Mucosa of rectum (tissue), 2 donors: ENCODE measurements around the gene TTLL13.
"Not testable (repeated sequence)": the region's sequence is repeated elsewhere in the genome, so short reads cannot be mapped to it uniquely, and the experiment has no call there.

Experiments used
- H3K27ac ChIP-seq, 2 donors: one replicate each; pipeline ENCODE4 v1.7.0; 2013; ENCODE audit warnings: inconsistent platforms in 2 of 2, low read depth in 2 of 2, low read length in 2 of 2
- H3K27me3 ChIP-seq, 2 donors: one replicate each; pipeline ENCODE4 v1.7.0; 2013; ENCODE audit warnings: low read length in 2 of 2; ENCODE audit not compliant: control insufficient read depth in 2 of 2, insufficient read depth in 2 of 2
- H3K36me3 ChIP-seq, 2 donors: one replicate each; pipeline ENCODE4 v1.7.0; 2013; ENCODE audit warnings: low read length in 2 of 2; ENCODE audit not compliant: control insufficient read depth in 2 of 2, insufficient read depth in 2 of 2
- H3K4me1 ChIP-seq, 2 donors: one replicate each; pipeline ENCODE4 v1.7.0; 2013; ENCODE audit warnings: low read length in 2 of 2, mild to moderate bottlenecking in 1 of 2; ENCODE audit not compliant: control insufficient read depth in 2 of 2, insufficient read depth in 2 of 2
- H3K4me3 ChIP-seq, 2 donors: one replicate each; pipeline ENCODE4 v1.7.0; 2013; ENCODE audit warnings: low read length in 2 of 2
- H3K9ac ChIP-seq, 2 donors: one replicate each; pipeline ENCODE4 v1.7.0; 2013; ENCODE audit warnings: low read length in 2 of 2, low read depth in 1 of 2, mild to moderate bottlenecking in 1 of 2
- H3K9me3 ChIP-seq, 2 donors: one replicate each; pipeline ENCODE4 v1.7.0; 2013; ENCODE audit warnings: low read length in 2 of 2; ENCODE audit not compliant: control insufficient read depth in 2 of 2
- donor health status: healthy.
- donor health status: Normal muscosa, but diverticular disease.

TTLL13 gene

DNA sequence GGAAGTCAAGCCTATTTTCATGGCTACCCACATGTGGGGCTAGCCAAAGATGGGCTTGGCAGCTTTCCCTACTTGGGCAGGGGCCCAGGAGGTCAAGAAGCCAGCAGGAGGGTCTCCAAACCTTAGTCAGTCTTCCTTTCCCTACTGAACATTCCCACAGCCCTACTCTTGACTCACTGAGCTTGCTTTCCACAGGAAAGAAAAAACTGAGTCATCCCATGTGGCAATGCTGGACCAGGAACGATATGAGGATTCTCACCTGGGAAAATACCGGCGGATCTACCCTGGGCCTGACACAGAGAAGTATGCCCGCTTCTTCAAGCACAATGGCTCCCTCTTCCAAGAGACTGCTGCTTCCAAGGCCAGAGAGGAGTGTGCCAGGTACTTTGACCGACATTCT, 12.5 kb downstream of the TTLL13 start:
- peaks cover 17 to 27% of the 10 kb centered on the region in 2 donors for H3K4me1 ChIP-seq
- H3K27ac ChIP-seq: peak overlapping the region in 1 of 2 donors; percentile 26
- no peaks in the 10 kb centered on the region for H3K27me3 ChIP-seq
- H3K9ac ChIP-seq: no peak overlapping the region
- no peaks in the 10 kb centered on the region for H3K36me3 ChIP-seq
- H3K4me3 ChIP-seq: no peak overlapping the region
- H3K9me3 ChIP-seq: no peaks in the 10 kb centered on the region

- Histone ChIP-seq H3K9me3 (no peaks in the 10 kb centered on the region), H3K27ac (peak overlapping the region in 1 of 2 donors; percentile 26), H3K4me3 (no peak overlapping the region), H3K27me3 (no peaks in the 10 kb centered on the region), H3K4me1 (peaks cover 23 to 33% of the 10 kb centered on the region in 2 donors), H3K36me3 (no peaks in the 10 kb centered on the region), H3K9ac (no peak overlapping the region)
Measured at GRCh38 chr15:90262426-90262825, 13.1 kb downstream of the TTLL13 start.

GRCh38 chr15:90264671-90265070, 15.3 kb downstream of the TTLL13 start:
- Histone ChIP-seq H3K36me3 (peaks cover 1 to 3% of the 10 kb centered on the region in 2 donors), H3K9ac (peak overlapping the region; percentile 86 to 97), H3K27me3 (no peaks in the 10 kb centered on the region), H3K4me1 (peaks cover 30 to 44% of the 10 kb centered on the region in 2 donors), H3K9me3 (no peaks in the 10 kb centered on the region), H3K4me3 (peak overlapping the region; percentile 97), H3K27ac (peak overlapping the region; percentile 94 to 95)

- peak within 1 kb of the TSS; percentile 97 for H3K4me3 ChIP-seq
- H3K27me3 ChIP-seq: no peaks in the 10 kb centered on the region
- H3K4me1 ChIP-seq: peaks cover 30 to 44% of the 10 kb centered on the region in 2 donors
- H3K9me3 ChIP-seq: no peaks in the 10 kb centered on the region
- peak within 1 kb of the TSS; percentile 94 to 95 for H3K27ac ChIP-seq
- peak within 1 kb of the TSS; percentile 86 to 97 for H3K9ac ChIP-seq
- peaks cover 9 to 11% of the 10 kb centered on the region in 2 donors for H3K36me3 ChIP-seq
Measured at GRCh38 chr15:90265271-90266060, 16.1 kb downstream of the TTLL13 start, which contains the start of gene NGRN. Gene NGRN (plus strand): TSS chr15:90265672. CDS start chr15:90265713, 41 bp downstream.

DNA sequence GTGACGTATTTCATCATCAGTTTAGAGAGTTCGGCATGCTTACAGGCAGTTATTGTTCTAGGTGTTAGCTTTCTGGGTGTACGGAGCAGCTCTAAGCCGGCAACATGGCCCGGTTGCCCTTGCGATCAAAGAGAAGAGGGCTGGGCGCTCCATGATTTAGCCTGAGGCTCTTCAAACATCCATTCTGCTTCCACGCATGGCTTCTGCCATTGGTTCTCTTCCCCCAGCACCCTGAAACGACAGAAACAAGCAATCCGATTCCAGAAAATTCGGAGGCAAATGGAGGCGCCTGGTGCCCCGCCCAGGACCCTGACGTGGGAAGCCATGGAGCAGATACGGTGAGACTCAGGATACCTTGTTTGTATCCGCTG, 16.7 kb downstream of the TTLL13 start:
- H3K27me3 ChIP-seq: no peaks in the 10 kb centered on the region
- peaks cover 14 to 16% of the 10 kb centered on the region in 2 donors for H3K36me3 ChIP-seq
- H3K27ac ChIP-seq: peak overlapping the region; percentile 94 to 95
- peak overlapping the region; percentile 97 for H3K4me3 ChIP-seq
- peak overlapping the region; percentile 86 to 97 for H3K9ac ChIP-seq
- no peaks in the 10 kb centered on the region for H3K9me3 ChIP-seq
- peaks cover 30 to 44% of the 10 kb centered on the region in 2 donors for H3K4me1 ChIP-seq

DNA sequence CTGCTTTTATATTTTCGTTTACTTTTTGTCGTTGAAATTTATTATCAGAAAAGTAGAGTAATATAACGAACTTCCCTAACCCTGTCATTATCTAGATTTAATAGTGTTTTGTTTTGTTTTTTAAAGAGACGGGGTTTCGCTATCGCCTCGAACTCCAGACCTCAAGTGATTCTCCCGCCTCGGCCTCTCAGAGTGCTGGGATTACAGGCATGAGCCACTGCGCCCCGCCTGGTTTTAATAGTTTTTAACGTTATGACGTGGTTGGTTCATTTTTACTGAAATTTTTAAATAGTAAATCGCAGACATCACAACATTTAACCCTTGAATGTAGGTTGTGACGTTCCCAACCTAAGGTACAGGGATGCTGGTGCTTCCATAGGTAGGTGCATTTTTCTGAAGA, 17.1 kb downstream of the TTLL13 start:
- peak overlapping the region; percentile 94 to 95 for H3K27ac ChIP-seq
- peaks cover 30 to 44% of the 10 kb centered on the region in 2 donors for H3K4me1 ChIP-seq
- H3K36me3 ChIP-seq: peaks cover 18 to 21% of the 10 kb centered on the region in 2 donors
- no peaks in the 10 kb centered on the region for H3K27me3 ChIP-seq
- peak overlapping the region; percentile 86 to 97 for H3K9ac ChIP-seq
- H3K9me3 ChIP-seq: no peaks in the 10 kb centered on the region
- H3K4me3 ChIP-seq: peak overlapping the region; percentile 97

GRCh38 chr15:90268415-90268814, 19.1 kb downstream of the TTLL13 start:
- peaks cover 28 to 37% of the 10 kb centered on the region in 2 donors for H3K36me3 ChIP-seq
- no peaks in the 10 kb centered on the region for H3K27me3 ChIP-seq
- peak overlapping the region in 1 of 2 donors; percentile 44 for H3K4me3 ChIP-seq
- H3K4me1 ChIP-seq: peaks cover 30 to 34% of the 10 kb centered on the region in 2 donors
- no peak overlapping the region for H3K9ac ChIP-seq
- peak overlapping the region; percentile 4 to 13 for H3K27ac ChIP-seq
- H3K9me3 ChIP-seq: no peaks in the 10 kb centered on the region

GRCh38 chr15:90270502-90271150, 21.3 kb downstream of the TTLL13 start:
- Histone ChIP-seq H3K27ac (no peak overlapping the region), H3K36me3 (peaks cover 31 to 43% of the 10 kb centered on the region in 2 donors), H3K9me3 (no peaks in the 10 kb centered on the region), H3K4me1 (peaks cover 20 to 21% of the 10 kb centered on the region in 2 donors), H3K4me3 (no peak overlapping the region), H3K27me3 (no peaks in the 10 kb centered on the region), H3K9ac (no peak overlapping the region)

DNA sequence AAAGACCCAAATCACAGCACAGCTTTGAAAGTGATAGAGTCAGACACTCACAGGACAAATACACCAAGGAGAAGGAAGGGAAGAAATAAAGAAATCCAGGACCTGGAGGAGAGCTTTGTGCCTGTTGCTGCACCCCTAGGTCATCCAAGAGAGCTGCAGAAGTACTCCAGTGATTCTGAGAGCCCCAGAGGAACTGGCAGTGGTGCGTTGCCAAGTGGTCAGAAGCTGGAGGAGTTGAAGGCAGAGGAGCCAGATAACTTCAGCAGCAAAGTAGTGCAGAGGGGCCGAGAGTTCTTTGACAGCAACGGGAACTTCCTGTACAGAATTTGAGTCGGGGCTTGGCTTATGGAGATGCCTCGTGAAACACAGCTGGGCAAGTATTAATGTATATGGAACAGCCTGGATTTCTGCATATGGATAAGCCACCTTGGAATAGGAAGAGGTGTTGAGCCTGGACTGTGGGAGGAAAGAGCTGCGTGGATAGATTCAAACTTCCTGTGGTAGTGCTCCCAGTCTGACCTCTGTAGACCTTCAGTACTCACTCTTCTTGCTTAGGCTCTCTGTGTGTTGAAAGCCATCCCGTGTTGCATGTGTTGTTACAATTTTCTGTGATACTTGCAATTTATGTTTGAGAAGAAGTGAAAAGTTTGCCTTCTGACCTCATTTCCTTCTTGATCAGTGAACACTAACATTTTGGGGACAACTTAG, 22.3 kb downstream of the TTLL13 start:
- H3K9me3 ChIP-seq: no peaks in the 10 kb centered on the region
- no peak overlapping the region for H3K9ac ChIP-seq
- H3K27ac ChIP-seq: no peak overlapping the region
- no peak overlapping the region for H3K4me3 ChIP-seq
- H3K36me3 ChIP-seq: peaks cover 31 to 45% of the 10 kb centered on the region in 2 donors
- H3K4me1 ChIP-seq: peaks cover 15 to 19% of the 10 kb centered on the region in 2 donors
- no peaks in the 10 kb centered on the region for H3K27me3 ChIP-seq

DNA sequence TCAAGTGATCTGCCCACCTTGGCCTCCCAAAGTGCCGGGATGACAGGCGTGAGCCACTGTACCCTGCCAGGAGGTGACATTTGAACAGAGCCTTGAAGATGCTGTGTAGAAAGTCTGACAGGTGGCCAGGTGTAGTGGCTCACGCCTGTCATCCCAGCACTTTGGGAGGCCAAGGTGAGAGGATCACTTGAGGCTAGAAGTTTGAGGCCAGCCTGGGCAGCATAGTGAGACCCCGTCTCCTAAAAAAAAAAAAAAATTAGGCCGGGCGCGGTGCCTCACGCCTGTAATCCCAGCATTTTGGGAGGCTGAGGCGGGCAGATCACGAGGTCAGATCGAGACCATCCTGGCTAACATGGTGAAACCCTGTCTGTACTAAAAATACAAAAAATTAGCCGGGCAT, 29.1 kb downstream of the TTLL13 start:
- H3K9ac ChIP-seq, H3K4me1 ChIP-seq, H3K9me3 ChIP-seq, H3K36me3 ChIP-seq, H3K27ac ChIP-seq, H3K27me3 ChIP-seq, H3K4me3 ChIP-seq: not testable (repeated sequence)
